Common myeloid progenitor, CD34-positive (primary cell): ENCODE measurements around the gene NPPC.
"Not testable (repeated sequence)": the region's sequence is repeated elsewhere in the genome, so short reads cannot be mapped to it uniquely, and the experiment has no call there.

Source experiments
- CTCF ChIA-PET: fragments of 350-600 bp; sonication (Branson Sonifier 250); formaldehyde crosslinking; loops from one replicate; lab custom pipeline; 2021; ENCODE audit warnings: antibody characterized with exemption; lab: Charles Lee
- POLR2A ChIA-PET: fragments of 350-600 bp; sonication (Branson Sonifier 250); formaldehyde crosslinking; loops from one replicate; lab custom pipeline; 2021; ENCODE audit warnings: antibody characterized with exemption; lab: Charles Lee
- DNase-seq, 3 donors: peaks; one replicate each; pipeline versions ENCODE4 v3.0.0 to v3.0.0-alpha.2; 2013
- H3K27ac ChIP-seq, 2 experiments: 1 replicate in 1 of 2; 2 replicates in 1 of 2; pipeline ENCODE4 v1.7.0; 2013; ENCODE audit warnings: inconsistent platforms in 2 of 2, low read length in 2 of 2, mild to moderate bottlenecking in 2 of 2, low read depth in 1 of 2, moderate library complexity in 1 of 2; ENCODE audit not compliant: severe bottlenecking in 2 of 2, insufficient read depth in 1 of 2, poor library complexity in 1 of 2
- H3K27me3 ChIP-seq, 5 experiments: replicated peaks in 2 of 5; 1 replicate in 3 of 5; 2 replicates in 2 of 5; pipeline versions ENCODE4 v1.6.1 to v1.7.0; 2013; ENCODE audit warnings: low read length in 4 of 5, mild to moderate bottlenecking in 2 of 5, moderate library complexity in 2 of 5, inconsistent platforms in 1 of 5; ENCODE audit not compliant: insufficient read depth in 5 of 5, control insufficient read depth in 4 of 5
- H3K36me3 ChIP-seq, 4 experiments: 1 replicate in 2 of 4; 2 replicates in 2 of 4; pipeline versions ENCODE4 v1.6.1 to v1.7.0; 2013; ENCODE audit warnings: low read length in 3 of 4, control low read depth in 1 of 4, mild to moderate bottlenecking in 1 of 4; ENCODE audit not compliant: control insufficient read depth in 4 of 4, insufficient read depth in 4 of 4
- H3K4me1 ChIP-seq, 4 experiments: 1 replicate in 3 of 4; 2 replicates in 1 of 4; pipeline versions ENCODE4 v1.6.1 to v1.7.1; 2013; ENCODE audit warnings: low read length in 3 of 4, mild to moderate bottlenecking in 3 of 4, control low read depth in 1 of 4, inconsistent platforms in 1 of 4, moderate library complexity in 1 of 4; ENCODE audit not compliant: control insufficient read depth in 4 of 4, insufficient read depth in 4 of 4; ENCODE audit errors: control extremely low read depth in 1 of 4
- H3K4me3 ChIP-seq, 7 experiments: 1 replicate in 4 of 7; 2 replicates in 3 of 7; pipeline versions ENCODE4 v1.5.1 to v1.7.0; 2013; ENCODE audit warnings: mild to moderate bottlenecking in 7 of 7, low read length in 6 of 7, moderate library complexity in 6 of 7, inconsistent platforms in 2 of 7, low read depth in 2 of 7, control low read depth in 1 of 7; ENCODE audit not compliant: insufficient read depth in 4 of 7, control insufficient read depth in 1 of 7; ENCODE audit errors: extremely low read depth in 1 of 7
- H3K9me3 ChIP-seq, 5 experiments: 1 replicate in 4 of 5; 2 replicates in 1 of 5; pipeline versions ENCODE4 v1.6.1 to v1.7.1; 2013; ENCODE audit warnings: low read length in 4 of 5, mild to moderate bottlenecking in 2 of 5, inconsistent platforms in 1 of 5, low read depth in 1 of 5, moderate library complexity in 1 of 5; ENCODE audit not compliant: control insufficient read depth in 4 of 5, insufficient read depth in 2 of 5; ENCODE audit errors: control extremely low read depth in 1 of 5
- WGBS: methylation state at CpG from one replicate; pipeline ENCODE4 v1.1.5; 2013; ENCODE audit not compliant: insufficient coverage; 5-methylcytosine and 5-hydroxymethylcytosine counted together

NPPC gene

DNA sequence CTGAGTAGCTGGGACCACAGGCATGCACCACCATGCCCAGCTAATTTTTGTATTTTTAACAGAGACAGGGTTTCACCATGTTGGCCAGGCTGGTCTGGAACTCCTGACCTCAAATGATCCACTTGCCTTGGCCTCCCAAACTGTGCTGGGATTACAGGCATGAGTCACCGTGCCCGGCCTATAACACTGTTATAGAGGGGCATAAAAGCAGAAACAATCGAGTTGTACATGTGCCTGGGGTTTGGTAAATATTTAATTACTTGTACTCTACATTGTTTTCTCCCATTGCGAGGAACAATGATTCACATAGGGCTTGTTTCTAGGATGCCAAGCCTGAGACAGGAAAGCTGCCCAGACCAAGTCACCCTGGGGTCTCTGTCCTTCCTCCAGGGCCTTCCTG lies 45.8 kb downstream of the NPPC start:
- H3K27ac ChIP-seq, H3K36me3 ChIP-seq, H3K4me3 ChIP-seq, H3K9me3 ChIP-seq, DNase-seq, H3K27me3 ChIP-seq, H3K4me1 ChIP-seq, POLR2A ChIA-PET: not testable (repeated sequence)
- no CpG with 5 or more reads among the region's 4 CpGs for WGBS
- CTCF ChIA-PET = interaction anchor here (1.5 to 1.8 kb wide), 2 partner anchors 18 to 30 kb away, joined by 5 read pairs; no protein-coding TSS in a partner anchor

DNA sequence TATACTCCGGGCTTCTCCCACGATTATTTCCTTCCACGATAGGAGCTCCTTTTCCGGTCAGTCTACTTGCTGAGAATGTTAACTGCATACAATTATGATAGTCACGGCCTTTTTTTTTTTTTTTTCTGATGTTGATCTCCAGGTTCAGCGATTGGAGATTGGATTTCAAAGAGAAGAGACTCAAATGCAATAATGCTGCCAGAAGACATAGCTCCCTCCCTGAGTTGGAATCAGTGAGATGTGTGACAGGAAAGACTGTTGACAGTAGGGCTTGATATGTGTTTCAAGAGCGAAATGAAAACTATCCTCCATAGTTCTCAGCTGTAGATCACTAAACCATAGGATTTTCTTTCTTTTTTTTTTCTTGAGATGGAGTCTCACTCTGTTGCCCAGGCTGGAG lies 47.0 kb downstream of the NPPC start:
- no peak for DNase-seq
- H3K9me3 ChIP-seq = no peaks in the 10 kb centered on the region
- ChIA-PET CTCF (interaction anchor here (1.0 to 1.2 kb wide), 3 partner anchors 20 to 227 kb away, joined by 3 to 6 read pairs (median 5); no protein-coding TSS in a partner anchor), POLR2A (no interaction called here)
- H3K36me3 ChIP-seq = no peaks in the 10 kb centered on the region
- WGBS = 80% methylated on average over 3 of the region's 7 CpGs
- H3K4me3 ChIP-seq = no peak overlapping the region
- H3K4me1 ChIP-seq = peaks cover 0 to 9% (median 7%) of the 10 kb centered on the region in 4 experiments
- H3K27ac ChIP-seq = no peak overlapping the region
- no peaks in the 10 kb centered on the region for H3K27me3 ChIP-seq

DNA sequence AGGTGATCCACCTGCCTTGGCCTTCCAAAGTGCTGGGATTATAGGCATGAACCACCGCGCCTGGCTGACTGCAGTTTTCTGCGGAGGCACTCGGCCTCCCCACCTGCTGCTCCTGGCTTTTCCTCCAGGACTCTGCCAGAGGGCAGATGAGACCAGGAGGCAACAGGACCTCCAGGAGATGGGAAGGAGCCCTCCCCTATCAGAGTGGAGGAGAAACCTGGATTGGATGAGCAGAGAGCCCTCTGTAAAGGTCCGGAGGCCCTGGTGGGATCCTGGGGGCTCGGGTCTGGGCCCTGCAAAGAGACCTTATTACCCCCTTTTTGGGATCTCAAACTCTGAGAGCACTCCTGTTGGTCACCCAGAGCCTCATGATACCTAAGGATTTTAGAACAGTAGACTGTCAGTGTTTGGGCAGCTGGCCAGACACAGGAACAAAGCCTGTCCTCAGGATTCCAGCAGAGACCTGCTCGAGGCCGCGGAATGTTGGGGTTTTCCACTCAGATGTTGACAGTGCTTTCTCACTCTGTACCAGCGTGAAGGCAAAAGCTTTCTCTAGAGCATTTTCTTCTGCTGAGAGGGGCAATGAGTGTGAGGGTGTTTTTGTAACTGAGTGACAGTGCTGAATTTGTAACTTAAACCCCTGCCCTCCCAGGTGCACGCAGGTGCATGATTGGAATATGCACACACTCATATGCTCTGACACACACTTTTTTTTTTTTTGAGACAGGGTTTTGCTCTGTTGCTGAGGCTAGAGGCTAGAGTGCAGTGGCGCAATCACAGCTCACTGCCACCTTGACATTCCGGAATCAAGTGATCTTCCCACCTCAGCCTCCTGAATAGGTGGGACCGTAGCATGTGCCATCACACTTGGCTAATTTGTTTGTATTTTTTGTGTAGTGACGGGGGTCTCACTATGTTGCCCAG lies 48.4 kb downstream of the NPPC start:
- ChIA-PET CTCF (interaction anchor here (1.3 kb wide), 1 partner anchor 21 kb away, joined by 4 read pairs; no protein-coding TSS in a partner anchor), POLR2A (no interaction called here)

DNA sequence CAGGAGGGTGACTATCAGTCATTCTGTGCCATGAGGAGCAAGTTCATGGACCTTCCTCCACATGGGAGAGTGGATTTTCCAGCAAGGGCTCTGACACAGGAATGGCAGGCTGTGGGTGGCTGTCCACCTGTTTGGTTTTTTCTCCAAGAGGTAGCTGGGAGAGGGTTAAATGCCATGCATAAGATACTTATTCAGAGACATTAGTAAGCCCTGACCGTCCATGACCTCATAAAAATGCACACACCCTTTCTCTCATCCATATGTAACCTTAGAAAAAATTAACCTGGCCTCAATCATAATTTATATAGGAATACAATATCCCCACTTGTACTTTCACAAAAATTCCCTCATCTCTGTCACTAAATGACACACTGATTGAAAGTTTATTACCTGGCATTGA lies 51.3 kb downstream of the NPPC start:
- Histone ChIP-seq H3K27ac (no peak overlapping the region), H3K4me3 (no peak overlapping the region), H3K27me3 (no peaks in the 10 kb centered on the region), H3K4me1 (no peaks in the 10 kb centered on the region), H3K9me3 (no peaks in the 10 kb centered on the region), H3K36me3 (no peaks in the 10 kb centered on the region)
- no CpG with 5 or more reads among the region's 1 CpG for WGBS
- ChIA-PET CTCF (interaction anchor here (1.2 kb wide), 1 partner anchor 23 kb away, joined by 4 read pairs; no protein-coding TSS in a partner anchor), POLR2A (no interaction called here)
- no peak for DNase-seq

More for the DNA sequence above, 48.4 kb downstream of the NPPC start:
- H3K4me1 ChIP-seq = no peaks in the 10 kb centered on the region
- H3K27ac ChIP-seq = no peak overlapping the region
- 100% methylated on average over 6 of the region's 15 CpGs for WGBS
- no peak overlapping the region for H3K4me3 ChIP-seq
- no peaks in the 10 kb centered on the region for H3K27me3 ChIP-seq
- no peaks in the 10 kb centered on the region for H3K9me3 ChIP-seq
- no peaks in the 10 kb centered on the region for H3K36me3 ChIP-seq
- DNase-seq = no peak
